GM13976 (cell line): ENCODE results near the gene UBALD2.

ENCODE experiments used
- DNase-seq: peaks from one replicate; pipeline ENCODE4 v3.0.0; 2012; ENCODE audit warnings: low spot score
- in situ Hi-C: fragments of 300-500 bp; cut with MboI; formaldehyde crosslinking; loops from one replicate; pipeline ENCODE4 v1.12.0; 2022; ENCODE audit warnings: low sequenced_read_pairs, mixed read lengths, inconsistent platforms; ENCODE audit not compliant: unreplicated experiment
- TF ChIP-seq, protein P1 (sequence below): IDR thresholded peaks from 2 replicates; pipeline ENCODE4 v1.5.1; 2012; ENCODE audit warnings: borderline replicate concordance, mild to moderate bottlenecking; ENCODE audit not compliant: insufficient read depth; ENCODE audit errors: extremely low read depth, missing control alignments, control extremely low read depth

Gene UBALD2

DNA sequence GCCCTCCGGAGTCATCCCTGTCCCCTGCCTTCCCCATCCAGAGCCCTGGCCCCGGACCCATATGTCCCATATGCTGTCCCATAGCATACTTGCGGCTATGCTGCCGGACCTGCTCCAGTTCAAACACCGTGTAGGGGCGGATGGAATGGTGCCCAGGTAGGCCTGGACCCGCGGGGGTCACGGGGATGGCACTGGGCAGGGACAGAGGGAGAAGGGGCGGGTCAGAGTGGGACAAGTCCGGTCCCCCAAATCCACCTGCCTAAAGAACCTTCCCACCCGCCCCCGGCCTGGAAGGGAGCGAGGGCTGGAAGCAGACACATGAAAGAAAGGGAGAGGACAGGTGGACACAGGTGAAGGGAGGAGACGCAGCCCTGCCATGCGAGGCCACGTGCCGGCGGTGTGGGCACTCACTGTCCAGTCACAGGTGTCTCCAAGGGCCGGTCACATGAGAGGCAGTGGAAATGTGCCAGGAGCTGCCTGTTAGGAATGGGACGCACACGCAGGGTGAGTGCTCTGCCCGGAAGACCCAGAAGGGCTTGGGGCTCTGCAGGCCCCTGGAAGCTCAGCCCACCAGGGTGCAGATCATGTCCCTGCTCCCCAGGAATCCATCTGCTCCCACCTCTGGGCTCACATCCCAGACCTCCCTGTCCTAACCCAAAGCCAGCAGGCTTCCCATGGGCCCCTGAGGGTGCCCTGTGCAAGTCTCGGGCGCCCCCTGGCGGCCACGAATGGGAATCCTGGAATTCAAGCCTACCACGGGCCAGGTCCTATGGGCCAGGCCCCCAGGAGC lies 14.0 kb downstream of the UBALD2 start:
- DNase-seq = peak; percentile 92
- TF ChIP-seq, protein P1, sequence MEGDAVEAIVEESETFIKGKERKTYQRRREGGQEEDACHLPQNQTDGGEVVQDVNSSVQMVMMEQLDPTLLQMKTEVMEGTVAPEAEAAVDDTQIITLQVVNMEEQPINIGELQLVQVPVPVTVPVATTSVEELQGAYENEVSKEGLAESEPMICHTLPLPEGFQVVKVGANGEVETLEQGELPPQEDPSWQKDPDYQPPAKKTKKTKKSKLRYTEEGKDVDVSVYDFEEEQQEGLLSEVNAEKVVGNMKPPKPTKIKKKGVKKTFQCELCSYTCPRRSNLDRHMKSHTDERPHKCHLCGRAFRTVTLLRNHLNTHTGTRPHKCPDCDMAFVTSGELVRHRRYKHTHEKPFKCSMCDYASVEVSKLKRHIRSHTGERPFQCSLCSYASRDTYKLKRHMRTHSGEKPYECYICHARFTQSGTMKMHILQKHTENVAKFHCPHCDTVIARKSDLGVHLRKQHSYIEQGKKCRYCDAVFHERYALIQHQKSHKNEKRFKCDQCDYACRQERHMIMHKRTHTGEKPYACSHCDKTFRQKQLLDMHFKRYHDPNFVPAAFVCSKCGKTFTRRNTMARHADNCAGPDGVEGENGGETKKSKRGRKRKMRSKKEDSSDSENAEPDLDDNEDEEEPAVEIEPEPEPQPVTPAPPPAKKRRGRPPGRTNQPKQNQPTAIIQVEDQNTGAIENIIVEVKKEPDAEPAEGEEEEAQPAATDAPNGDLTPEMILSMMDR = peak; percentile 90
- in situ Hi-C loops = loop anchor here (25.0 kb wide), 1 partner anchor 367 kb away; the partner anchor contains the start of gene MRPL38

DNA sequence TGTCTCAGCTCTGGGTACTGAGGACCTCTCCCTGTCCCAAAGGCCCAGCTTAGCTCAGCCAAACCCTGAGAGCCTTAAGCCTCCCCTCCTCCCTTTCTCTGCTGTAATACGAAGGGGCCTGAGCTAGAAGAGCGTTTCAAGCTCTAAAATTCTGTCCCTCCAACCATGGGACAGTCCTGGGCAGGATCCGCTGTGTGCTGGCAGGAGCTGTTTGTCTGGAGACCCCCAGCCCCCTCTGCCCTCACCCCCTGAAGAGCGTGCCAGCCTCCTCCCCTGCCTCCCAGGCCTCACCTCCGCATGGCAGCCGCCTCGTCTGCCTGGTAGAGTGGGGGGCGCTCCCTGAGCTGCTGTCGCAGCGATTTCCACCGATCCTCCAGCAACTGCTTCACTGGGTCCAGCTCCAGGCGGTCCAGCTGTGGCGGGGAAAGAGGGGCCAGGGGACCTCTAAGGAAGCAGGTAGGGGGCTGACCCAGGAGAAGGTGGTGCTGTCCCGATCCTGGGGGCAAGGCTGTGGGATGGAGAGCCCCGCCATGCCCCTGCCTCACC lies 14.7 kb downstream of the UBALD2 start:
- no peak for DNase-seq
- in situ Hi-C loops = loop anchor here (5.0 to 25.0 kb wide), 2 partner anchors 163 to 368 kb away; partner anchors contain the start of gene MRPL38
- TF ChIP-seq, protein P1 = no peak

DNA sequence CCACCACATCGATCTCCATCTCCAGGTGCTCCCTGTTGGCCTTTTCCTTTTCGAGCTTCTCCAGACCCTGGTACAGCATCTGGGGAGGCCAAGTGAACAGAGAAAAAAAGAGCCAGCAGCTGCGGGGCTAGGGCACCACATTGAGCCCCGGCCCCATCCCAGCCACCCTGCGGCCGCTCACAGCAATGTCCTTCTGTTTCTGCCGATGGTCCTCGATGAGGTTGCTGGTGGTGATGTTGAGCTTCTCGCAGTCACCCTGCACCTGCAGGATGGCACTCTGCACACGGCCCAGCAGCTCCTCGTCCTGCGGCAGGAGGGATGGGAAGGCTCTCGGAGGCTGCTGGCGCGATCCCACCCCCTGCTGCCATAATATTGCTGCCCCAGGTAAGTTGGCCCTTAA lies 15.5 kb downstream of the UBALD2 start:
- TF ChIP-seq, protein P1 = no peak
- DNase-seq = no peak
- in situ Hi-C loops = loop anchor here (5.0 to 25.0 kb wide), 2 partner anchors 163 to 368 kb away; partner anchors contain the start of gene MRPL38

DNA sequence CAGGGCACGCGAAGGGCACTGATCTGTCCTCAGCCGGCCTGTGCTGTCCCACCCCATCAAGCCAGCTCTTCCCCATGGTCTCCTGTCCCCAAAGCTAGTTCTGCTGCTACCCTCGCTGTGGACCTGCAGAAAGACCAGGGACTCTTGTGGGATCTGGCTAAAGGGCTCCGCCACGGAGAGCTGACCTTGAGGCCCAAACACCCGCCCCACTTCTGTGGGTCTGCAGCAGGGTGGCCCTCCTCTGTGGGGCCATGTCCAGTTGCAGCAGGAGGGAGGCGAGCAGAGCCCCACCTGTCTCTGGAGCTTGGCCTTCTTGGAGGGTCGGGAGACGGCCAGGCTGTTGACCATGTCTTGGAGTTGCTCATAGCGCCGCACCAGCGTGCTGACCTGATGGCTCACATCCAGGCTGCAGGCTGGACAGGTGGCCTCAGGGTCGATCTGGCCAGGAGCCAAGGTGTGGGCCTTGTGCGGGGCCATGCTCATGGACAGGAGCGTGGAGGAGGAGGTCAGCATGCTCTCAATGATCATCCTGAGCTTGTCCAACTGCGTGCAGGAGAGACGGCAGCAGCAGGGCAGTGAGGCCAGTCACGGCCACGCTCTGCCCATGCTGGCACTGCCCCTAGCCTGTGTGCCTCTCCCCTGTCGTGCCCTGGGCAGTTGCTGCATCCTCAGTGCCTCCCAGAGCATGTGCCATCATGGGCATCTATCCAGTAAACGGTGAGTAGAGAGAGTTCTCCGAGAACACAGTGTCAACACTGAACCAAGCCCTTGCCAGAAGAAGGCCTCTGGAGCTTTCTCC lies 16.6 kb downstream of the UBALD2 start:
- TF ChIP-seq, protein P1 = no peak
- in situ Hi-C loops = loop anchor here (5.0 to 25.0 kb wide), 2 partner anchors 164 to 369 kb away; partner anchors contain the start of gene MRPL38
- DNase-seq = no peak

DNA sequence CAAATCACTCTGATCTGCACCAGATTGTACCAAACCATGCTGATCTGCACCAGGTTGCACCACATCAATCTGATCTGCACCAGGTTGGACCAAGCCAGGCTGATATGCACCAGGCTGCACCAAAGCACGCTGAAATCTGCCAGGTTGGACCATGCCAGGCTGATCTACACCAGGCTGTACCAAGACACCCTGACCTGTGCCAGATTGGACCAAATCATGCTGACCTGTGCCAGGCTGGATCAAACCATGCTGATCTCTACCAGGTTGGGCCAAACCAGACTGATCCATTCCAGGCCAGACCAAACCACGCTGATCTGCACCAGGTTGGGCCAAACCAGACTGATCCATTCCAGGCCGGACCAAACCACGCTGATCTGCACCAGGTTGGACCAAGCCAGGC lies 27.4 kb downstream of the UBALD2 start:
- TF ChIP-seq, protein P1 = no peak
- DNase-seq = no peak
- in situ Hi-C loops = loop anchor here (10.0 to 25.0 kb wide), 2 partner anchors 288 to 380 kb away; partner anchors contain the start of genes CDK3 and MRPL38

DNA sequence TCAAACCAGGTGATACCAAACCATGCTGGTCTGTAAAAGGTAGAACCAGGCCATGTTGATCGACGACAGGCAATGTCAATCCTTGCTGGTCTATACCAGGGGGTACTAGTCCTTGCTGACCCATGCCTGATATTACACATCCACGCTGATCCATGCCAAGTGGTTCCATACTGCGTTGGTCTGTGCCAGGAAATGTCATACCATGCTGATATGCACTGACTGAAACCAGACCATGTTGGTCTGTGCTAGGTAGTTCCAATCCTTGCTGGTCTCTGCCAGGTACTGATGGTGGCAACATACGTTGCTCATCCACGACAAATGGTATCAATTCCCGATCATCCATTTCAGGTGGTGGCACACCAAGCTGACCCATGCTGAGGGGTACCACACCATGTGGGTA lies 28.0 kb downstream of the UBALD2 start:
- in situ Hi-C loops = loop anchor here (10.0 to 25.0 kb wide), 2 partner anchors 288 to 381 kb away; partner anchors contain the start of genes CDK3 and MRPL38
- TF ChIP-seq, protein P1 = no peak
- no peak for DNase-seq
